Muscle of arm (tissue), 14 donors: ENCODE results near the gene SEL1L2. TPM values are rescaled to one million over a fixed set of nuclear protein-coding genes. Genes with fewer than 3 reads are reported as not detected.
"Not testable (repeated sequence)": the region's sequence is repeated elsewhere in the genome, so short reads cannot be mapped to it uniquely, and the experiment has no call there.

ENCODE experiments used
- DNase-seq: peaks from one replicate; pipeline ENCODE4 v3.0.0-alpha.2; 2013
- long read RNA-seq, 11 donors: transcript quantifications; one replicate each; lab custom pipeline, GENCODE V29; 2026
- polyA plus RNA-seq, 12 donors: library from polyadenylated mRNA; unstranded; fragments of 120-200 nt; gene quantifications; one replicate each; pipeline ENCODE4 v1.2.1, GENCODE V29; 2013; ENCODE audit not compliant: insufficient read length in 12 of 12

Gene SEL1L2
- not detected for polyA plus RNA-seq
- long read RNA-seq, donor 1: 0 reads
- long read RNA-seq, donor 2: 0 reads
- long read RNA-seq, donor 3: 0 reads
- long read RNA-seq, donor 4: 0 reads
- long read RNA-seq, donor 5: 0 reads
- long read RNA-seq, donor 6: 0 reads
- long read RNA-seq, donor 7: 0 reads
- long read RNA-seq, donor 8: 0 reads
- long read RNA-seq, donor 9: 0 reads
- long read RNA-seq, donor 10: 0 reads
- long read RNA-seq, donor 11, partial matches to known transcripts: 0 of 1 reads
- long read RNA-seq, donor 11, other reads (novel, unspliced or antisense): 0 of 1 reads

- DNase-seq: no peak
Observed at GRCh38 chr20:13990465-13990864, at the start of gene SEL1L2. TSS of gene SEL1L2 (minus strand) at chr20:13990614. CDS start at chr20:13990534, 80 bp downstream.

DNA sequence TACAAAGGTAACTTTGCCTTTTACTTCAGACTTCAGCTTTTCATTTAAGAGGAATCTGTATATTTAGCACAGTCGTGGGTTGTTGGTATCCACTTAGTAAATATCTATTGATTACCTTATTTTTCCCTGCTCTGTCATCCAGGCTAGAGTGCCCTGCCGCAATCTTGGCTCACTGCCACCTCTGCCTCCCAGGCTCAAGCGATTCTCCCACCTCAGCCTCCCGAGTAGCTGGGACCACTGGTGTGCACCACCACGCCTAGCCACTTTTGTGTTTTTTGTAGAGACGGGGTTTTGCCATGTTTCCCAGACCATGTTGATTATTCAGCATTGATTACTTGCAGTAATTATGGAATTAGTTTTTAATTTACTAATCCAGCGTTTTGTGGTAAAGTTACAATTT lies 46.2 kb upstream of the SEL1L2 start:
- DNase-seq: no peak

GRCh38 chr20:14033310-14033709 lies 42.9 kb upstream of the SEL1L2 start:
- no peak for DNase-seq

DNA sequence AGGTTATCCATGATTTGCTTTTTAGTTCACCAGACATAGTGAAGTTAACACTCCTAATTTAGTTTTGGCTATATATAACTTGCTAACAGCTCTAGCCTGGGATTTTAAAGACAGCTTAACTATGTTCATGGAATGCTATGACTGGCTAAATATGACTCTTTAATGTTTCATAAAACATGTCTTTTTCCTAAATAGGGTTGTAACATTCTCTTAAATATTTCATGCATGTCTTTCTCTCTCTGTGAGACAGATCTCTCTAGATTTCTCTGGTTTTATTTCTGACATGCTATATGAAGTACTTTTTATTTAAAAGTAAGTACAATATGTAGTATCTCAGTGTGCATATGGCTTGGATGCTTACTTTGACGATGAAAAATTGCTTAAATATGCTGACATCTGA lies 40.6 kb upstream of the SEL1L2 start:
- no peak for DNase-seq

DNA sequence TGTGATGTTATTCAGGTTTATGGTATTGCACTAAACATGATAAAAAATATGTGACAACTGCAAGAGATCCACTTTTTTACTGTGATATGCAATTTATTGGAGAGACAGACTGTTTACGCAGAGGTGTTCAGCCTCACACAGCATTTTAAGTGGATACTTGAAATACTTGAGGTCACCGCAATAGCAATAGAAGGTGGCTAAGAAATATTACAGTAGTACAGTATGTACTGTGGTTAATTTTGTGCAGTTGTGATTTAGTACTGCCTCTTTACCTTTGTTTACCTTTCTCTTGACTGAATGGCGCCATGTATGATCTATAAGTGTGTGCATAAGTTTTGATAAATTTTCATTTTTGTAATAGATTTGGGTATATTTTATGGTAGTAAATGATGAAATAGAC lies 22.3 kb upstream of the SEL1L2 start:
- DNase-seq: no peak

GRCh38 chr20:14009208-14009607 lies 18.8 kb upstream of the SEL1L2 start:
- no peak for DNase-seq

DNA sequence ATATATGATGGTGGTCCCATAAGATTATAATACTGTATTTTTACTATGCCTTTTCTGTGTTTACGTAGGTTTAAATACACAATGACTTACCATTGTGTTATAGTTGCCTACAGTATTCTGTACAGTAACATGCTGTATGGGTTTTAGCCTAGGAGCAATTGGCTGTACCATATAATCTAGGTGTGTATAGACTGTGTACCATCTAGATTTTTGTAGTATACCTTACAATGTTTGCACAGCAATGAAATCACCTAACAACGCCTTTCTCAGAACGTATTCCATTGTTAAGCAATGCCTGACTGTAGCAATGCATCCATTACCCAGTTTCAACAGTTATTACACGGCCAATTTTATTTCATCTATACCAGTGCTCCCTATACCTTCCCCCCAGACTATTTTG lies 15.6 kb upstream of the SEL1L2 start:
- no peak for DNase-seq

DNA sequence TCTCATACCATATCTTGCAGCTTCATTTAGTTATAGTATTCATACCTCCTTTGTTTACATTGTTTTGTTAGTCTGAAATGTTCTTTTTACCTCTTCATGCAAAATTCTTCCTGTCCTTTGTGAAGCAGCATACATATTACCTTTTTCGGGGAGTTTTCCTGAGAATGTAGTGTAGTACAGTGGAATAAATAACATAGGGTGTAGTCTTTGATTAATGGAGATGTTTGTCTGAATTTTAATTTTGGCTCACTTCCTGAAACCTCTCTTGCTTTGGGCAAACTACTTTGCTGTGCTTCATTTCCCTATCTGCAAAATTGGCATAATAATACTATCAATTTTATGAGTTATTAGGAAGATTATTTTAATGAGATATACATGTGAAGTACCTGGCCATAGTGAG lies 10.5 kb upstream of the SEL1L2 start:
- DNase-seq: no peak

GRCh38 chr20:13996265-13996664 lies 5.9 kb upstream of the SEL1L2 start:
- DNase-seq: peak; percentile 7

GRCh38 chr20:13995841-13996240 lies 5.4 kb upstream of the SEL1L2 start:
- peak; percentile 1 for DNase-seq

- DNase-seq: peak; percentile 80
Observed at GRCh38 chr20:13995086-13995665, 4.8 kb upstream of the SEL1L2 start, which contains the start of gene MACROD2. TSS of gene MACROD2 (plus strand) at chr20:13995516.

DNA sequence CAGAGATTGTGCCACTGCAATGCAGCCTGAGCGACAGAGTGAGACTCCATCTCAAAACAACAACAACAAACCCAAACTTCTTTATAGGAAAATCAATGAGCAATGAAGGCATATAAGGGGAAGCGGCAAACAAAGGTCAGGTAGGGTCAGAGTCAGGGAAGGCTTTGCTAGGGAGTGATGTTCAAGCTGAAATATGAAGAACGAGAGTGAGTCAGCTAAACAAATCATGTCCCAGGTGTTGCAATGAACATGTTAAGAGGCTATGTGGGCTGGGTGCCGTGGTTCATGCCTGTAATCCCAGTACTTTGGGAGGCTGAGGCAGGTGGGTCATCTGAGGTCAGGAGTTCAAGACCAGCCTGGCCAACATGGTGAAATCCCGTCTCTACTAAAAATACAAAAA lies 1.5 kb upstream of the SEL1L2 start:
- DNase-seq: not testable (repeated sequence)

DNA sequence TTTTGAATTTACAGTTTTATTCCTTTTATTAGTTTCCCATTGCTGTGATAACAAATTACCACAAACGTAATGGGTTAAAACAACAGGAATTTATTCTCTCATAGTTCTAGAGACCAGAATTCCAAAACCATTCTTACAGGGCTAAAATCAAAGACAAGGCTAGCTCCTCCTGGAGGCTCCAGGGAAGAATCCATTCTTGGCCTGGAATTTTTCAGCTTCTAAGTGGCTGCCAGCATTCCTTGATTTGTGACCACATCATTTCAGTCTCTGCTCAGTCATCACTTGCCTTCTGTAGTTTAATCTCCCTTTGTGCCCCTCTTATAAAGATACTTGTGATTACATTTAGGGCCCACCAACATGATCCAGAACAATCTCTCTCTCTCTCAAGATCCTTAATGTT lies 897 bp upstream of the SEL1L2 start:
- DNase-seq: no peak

DNA sequence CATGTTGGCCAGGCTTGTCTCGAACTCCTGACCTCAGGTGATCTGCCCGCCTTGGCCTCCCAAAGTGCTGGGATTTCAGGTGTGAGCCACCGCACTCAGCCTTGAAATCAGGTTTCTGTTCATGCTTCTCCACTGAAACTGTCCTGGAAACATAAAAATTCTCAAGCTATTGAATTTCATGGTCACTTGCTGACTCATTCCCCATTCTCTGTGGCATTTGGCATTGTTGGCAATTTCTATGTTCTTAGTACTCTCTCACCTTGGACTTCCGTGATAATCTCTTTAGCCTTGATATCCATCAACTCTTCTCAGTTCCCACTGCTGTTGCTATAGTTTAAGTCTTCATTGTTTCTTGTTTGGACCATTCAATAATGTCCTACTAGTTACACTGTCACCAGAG lies 6.2 kb downstream of the SEL1L2 start:
- no peak for DNase-seq

DNA sequence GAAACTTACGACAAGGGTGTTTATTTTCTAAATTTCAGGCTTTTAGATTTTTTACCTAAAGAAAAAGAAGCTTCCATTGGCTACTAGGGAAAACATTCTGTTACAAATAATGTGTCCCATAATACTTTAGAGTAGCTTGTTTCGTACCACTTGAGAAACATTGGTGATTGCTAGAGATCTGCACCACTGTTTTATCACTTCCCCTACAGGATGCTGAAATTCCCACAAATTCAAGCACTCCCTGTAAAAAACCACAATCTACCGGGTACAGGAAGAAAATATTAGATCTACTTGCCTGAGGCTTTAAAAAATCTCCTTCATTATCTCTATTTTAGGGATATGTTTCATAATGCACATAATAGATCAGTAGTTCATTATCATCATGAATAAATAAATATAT lies 29.9 kb downstream of the SEL1L2 start:
- no peak for DNase-seq

DNA sequence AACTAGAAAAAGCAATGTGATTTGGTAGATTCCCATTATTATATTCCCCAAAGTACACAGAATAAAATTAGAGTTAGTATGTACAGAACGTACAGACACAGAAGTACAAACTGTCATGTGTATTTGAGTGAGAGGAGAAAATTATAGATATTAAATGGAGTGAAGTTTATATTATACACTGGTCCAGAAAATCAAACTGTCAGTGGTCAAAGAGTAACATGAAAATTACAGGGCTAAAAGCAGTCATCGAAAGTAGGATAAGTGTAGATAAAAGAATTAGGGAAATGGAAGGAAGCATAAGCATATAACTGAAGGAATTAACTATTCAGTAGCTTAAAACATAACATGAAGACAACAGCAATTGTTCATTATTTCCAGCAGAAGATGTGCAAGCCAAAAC lies 30.3 kb downstream of the SEL1L2 start:
- DNase-seq: no peak

GRCh38 chr20:13953227-13953626 lies 37.2 kb downstream of the SEL1L2 start:
- no peak for DNase-seq

GRCh38 chr20:13947719-13948118 lies 42.7 kb downstream of the SEL1L2 start:
- DNase-seq: no peak

- DNase-seq: no peak
Observed at GRCh38 chr20:13941031-13941430, 49.4 kb downstream of the SEL1L2 start.

- DNase-seq: no peak
Observed at GRCh38 chr20:13936781-13937576, 53.4 kb downstream of the SEL1L2 start.

- no peak for DNase-seq
Observed at GRCh38 chr20:13934992-13935894, 55.2 kb downstream of the SEL1L2 start.

DNA sequence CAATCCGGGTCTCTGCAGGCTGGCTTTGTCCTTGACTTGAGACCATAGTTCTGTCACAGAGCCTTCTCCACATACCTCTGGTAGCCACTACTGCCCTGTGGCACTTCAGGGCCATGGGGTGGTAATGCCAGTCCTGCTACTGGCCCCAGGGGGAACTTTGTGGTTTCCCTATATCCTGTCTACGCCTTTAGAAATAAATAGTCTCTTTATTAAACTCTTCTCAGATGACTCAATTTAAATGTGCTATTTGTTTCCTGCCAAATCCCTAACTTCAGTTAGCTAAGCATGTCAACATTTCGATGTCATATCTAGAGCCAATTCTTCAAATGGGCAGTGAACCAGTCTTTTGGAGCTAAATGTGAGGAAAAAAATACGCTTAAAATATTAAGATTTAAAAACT lies 60.1 kb downstream of the SEL1L2 start:
- no peak for DNase-seq
